Panc1 (cell line): ENCODE measurements around the gene SUCLG2. TPM values are rescaled to one million over a fixed set of nuclear protein-coding genes. Genes with fewer than 3 reads are reported as not detected.
A peak's percentile ranks its signal among the peaks of the same experiment; 100 is the strongest.

ENCODE experiments used
- ATAC-seq: fragments of 200-7000 bp; cut with Tn5 transposase; 2 replicates; pipeline ENCODE4 v1.9.1; 2020; ENCODE audit warnings: mild to moderate bottlenecking, moderate library complexity
- BruUV-seq: library from RNA; stranded (reverse); fragments of 400-500 nt; replicated peaks from 2 replicates; lab custom pipeline; 2021; lab: Mats Ljungman, UMichigan
- CTCF ChIA-PET: fragments of 300-600 bp; sonication (Branson Sonifier 250); formaldehyde crosslinking; loops from one replicate; lab custom pipeline; 2022; ENCODE audit warnings: antibody characterized with exemption; lab: Charles Lee
- POLR2A ChIA-PET: fragments of 300-600 bp; sonication (Branson Sonifier 250); formaldehyde crosslinking; loops from one replicate; lab custom pipeline; 2022; ENCODE audit warnings: antibody characterized with exemption; lab: Charles Lee
- DNase-seq: peaks from one replicate; pipeline ENCODE4 v3.0.0-alpha.2; 2010; ENCODE audit warnings: low read depth, low spot score
- H3K27ac ChIP-seq: 2 replicates; pipeline ENCODE4 v1.5.1; 2011; ENCODE audit warnings: mild to moderate bottlenecking, low read length, inconsistent platforms
- H3K27me3 ChIP-seq: fragments of 200-500 bp; sonication (Bioruptor generic); 2 replicates; pipeline ENCODE4 v1.6.0; 2014; ENCODE audit warnings: low read length, inconsistent platforms; ENCODE audit not compliant: control insufficient read depth, insufficient read depth
- H3K36me3 ChIP-seq: fragments of 200-500 bp; sonication (Bioruptor generic); 2 replicates; pipeline ENCODE4 v1.5.1; 2014; ENCODE audit warnings: inconsistent platforms, mild to moderate bottlenecking, low read length, moderate library complexity; ENCODE audit not compliant: control insufficient read depth, insufficient read depth
- H3K4me1 ChIP-seq: 2 replicates; pipeline ENCODE4 v1.5.1; 2011; ENCODE audit warnings: inconsistent platforms, mild to moderate bottlenecking, low read length, moderate library complexity; ENCODE audit not compliant: control insufficient read depth, insufficient read depth
- H3K4me3 ChIP-seq, 2 experiments: 2 replicates each; pipeline ENCODE4 v1.5.1; 2011 to 2012; ENCODE audit warnings: low read depth in 2 of 2, low read length in 2 of 2, mild to moderate bottlenecking in 2 of 2, inconsistent platforms in 1 of 2, moderate library complexity in 1 of 2
- H3K9me3 ChIP-seq: fragments of 200-500 bp; sonication (Bioruptor generic); 2 replicates; pipeline ENCODE4 v1.5.1; 2014; ENCODE audit warnings: low read depth, mild to moderate bottlenecking, inconsistent platforms, low read length, moderate library complexity; ENCODE audit not compliant: control insufficient read depth, insufficient read depth
- POLR2AphosphoS5 ChIP-seq: IDR thresholded peaks from 2 replicates; pipeline ENCODE4 v1.6.1; 2012; ENCODE audit warnings: mild to moderate bottlenecking, low read depth, low read length, moderate library complexity
- SIN3A ChIP-seq: IDR thresholded peaks from 2 replicates; pipeline ENCODE4 v1.6.1; 2012; ENCODE audit warnings: low read depth, mild to moderate bottlenecking, low read length, moderate library complexity, borderline replicate concordance; ENCODE audit not compliant: insufficient read depth
- TCF7L2 ChIP-seq: IDR thresholded peaks from 2 replicates; pipeline ENCODE4 v1.6.1; 2011; ENCODE audit warnings: mild to moderate bottlenecking, low read depth, low read length, inconsistent platforms
- in situ Hi-C: cut with HindIII; loops from 2 replicates; pipeline ENCODE4 v1.10.0; 2016; ENCODE audit warnings: low sequenced_read_pairs, low pct_unique_long_range_greater_than_20kb
- intact Hi-C: fragments of 100-400 bp; cut with micrococcal nuclease; formaldehyde crosslinking; loops from one replicate; pipeline ENCODE4 v1.10.0; 2022; ENCODE audit not compliant: unreplicated experiment
- total RNA-seq: library from RNA; stranded (reverse); gene quantifications from one replicate; pipeline ENCODE4 v1.2.1, GENCODE V29; 2021; ENCODE audit not compliant: unreplicated experiment
- TF ChIP-seq, protein P1 (sequence below): fragments of 450-650 bp; IDR thresholded peaks from 2 replicates; pipeline ENCODE4 v1.5.1; 2017; ENCODE audit warnings: mild to moderate bottlenecking
- TF ChIP-seq, protein P2 (sequence below), 2 experiments: IDR thresholded peaks; 2 replicates each; pipeline ENCODE4 v1.6.1; 2011 to 2012; ENCODE audit warnings: low read depth in 2 of 2, control low read depth in 1 of 2, low read length in 1 of 2, mild to moderate bottlenecking in 1 of 2, moderate library complexity in 1 of 2; ENCODE audit not compliant: insufficient read depth in 1 of 2

SUCLG2 gene
- total RNA-seq, 1 experiment from 2014 or later: 28.3 TPM

GRCh38 chr3:67382536-67382935 lies 271.9 kb downstream of the SUCLG2 start:
- intact Hi-C loops: loop anchor here (5.0 kb wide), 1 partner anchor 1495 kb away; no protein-coding TSS in a partner anchor
- TF ChIP-seq, protein P1, sequence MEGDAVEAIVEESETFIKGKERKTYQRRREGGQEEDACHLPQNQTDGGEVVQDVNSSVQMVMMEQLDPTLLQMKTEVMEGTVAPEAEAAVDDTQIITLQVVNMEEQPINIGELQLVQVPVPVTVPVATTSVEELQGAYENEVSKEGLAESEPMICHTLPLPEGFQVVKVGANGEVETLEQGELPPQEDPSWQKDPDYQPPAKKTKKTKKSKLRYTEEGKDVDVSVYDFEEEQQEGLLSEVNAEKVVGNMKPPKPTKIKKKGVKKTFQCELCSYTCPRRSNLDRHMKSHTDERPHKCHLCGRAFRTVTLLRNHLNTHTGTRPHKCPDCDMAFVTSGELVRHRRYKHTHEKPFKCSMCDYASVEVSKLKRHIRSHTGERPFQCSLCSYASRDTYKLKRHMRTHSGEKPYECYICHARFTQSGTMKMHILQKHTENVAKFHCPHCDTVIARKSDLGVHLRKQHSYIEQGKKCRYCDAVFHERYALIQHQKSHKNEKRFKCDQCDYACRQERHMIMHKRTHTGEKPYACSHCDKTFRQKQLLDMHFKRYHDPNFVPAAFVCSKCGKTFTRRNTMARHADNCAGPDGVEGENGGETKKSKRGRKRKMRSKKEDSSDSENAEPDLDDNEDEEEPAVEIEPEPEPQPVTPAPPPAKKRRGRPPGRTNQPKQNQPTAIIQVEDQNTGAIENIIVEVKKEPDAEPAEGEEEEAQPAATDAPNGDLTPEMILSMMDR: no peak
- no peak for TF ChIP-seq POLR2AphosphoS5
- no peak for TF ChIP-seq SIN3A
- no peak for TF ChIP-seq TCF7L2
- TF ChIP-seq, protein P2, sequence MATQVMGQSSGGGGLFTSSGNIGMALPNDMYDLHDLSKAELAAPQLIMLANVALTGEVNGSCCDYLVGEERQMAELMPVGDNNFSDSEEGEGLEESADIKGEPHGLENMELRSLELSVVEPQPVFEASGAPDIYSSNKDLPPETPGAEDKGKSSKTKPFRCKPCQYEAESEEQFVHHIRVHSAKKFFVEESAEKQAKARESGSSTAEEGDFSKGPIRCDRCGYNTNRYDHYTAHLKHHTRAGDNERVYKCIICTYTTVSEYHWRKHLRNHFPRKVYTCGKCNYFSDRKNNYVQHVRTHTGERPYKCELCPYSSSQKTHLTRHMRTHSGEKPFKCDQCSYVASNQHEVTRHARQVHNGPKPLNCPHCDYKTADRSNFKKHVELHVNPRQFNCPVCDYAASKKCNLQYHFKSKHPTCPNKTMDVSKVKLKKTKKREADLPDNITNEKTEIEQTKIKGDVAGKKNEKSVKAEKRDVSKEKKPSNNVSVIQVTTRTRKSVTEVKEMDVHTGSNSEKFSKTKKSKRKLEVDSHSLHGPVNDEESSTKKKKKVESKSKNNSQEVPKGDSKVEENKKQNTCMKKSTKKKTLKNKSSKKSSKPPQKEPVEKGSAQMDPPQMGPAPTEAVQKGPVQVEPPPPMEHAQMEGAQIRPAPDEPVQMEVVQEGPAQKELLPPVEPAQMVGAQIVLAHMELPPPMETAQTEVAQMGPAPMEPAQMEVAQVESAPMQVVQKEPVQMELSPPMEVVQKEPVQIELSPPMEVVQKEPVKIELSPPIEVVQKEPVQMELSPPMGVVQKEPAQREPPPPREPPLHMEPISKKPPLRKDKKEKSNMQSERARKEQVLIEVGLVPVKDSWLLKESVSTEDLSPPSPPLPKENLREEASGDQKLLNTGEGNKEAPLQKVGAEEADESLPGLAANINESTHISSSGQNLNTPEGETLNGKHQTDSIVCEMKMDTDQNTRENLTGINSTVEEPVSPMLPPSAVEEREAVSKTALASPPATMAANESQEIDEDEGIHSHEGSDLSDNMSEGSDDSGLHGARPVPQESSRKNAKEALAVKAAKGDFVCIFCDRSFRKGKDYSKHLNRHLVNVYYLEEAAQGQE (IDR thresholded peaks at IDR 0.05; ENCODE audit: insufficient read depth in 1 of 2, low read depth in 2 of 2, low read length in 1 of 2): no peak
- DNase-seq: no peak
- Histone ChIP-seq H3K27ac (no peak overlapping the region), H3K36me3 (no peaks in the 10 kb centered on the region), H3K9me3 (no peaks in the 10 kb centered on the region), H3K4me3 (no peak overlapping the region), H3K27me3 (no peaks in the 10 kb centered on the region), H3K4me1 (no peaks in the 10 kb centered on the region)
- POLR2A ChIA-PET: no interaction called here
- no TSS peak for BruUV-seq
- in situ Hi-C loops: no loop called here
- no peak for ATAC-seq
- CTCF ChIA-PET: no interaction called here

- Histone ChIP-seq H3K4me1 (no peaks in the 10 kb centered on the region), H3K9me3 (no peaks in the 10 kb centered on the region), H3K4me3 (no peak overlapping the region), H3K27me3 (no peaks in the 10 kb centered on the region), H3K36me3 (no peaks in the 10 kb centered on the region), H3K27ac (no peak overlapping the region)
- in situ Hi-C loops (no loop called here), intact Hi-C loops (loop anchor here (5.0 kb wide), 1 partner anchor 1496 kb away; no protein-coding TSS in a partner anchor)
- no peak for ATAC-seq
- no peak for DNase-seq
- BruUV-seq: no TSS peak
- POLR2A ChIA-PET: no interaction called here
- TF ChIP-seq, protein P1: peak; percentile 65; the same call in 1 of the 2 replicates
- TF ChIP-seq, protein P2 (IDR thresholded peaks at IDR 0.05; ENCODE audit: insufficient read depth in 1 of 2, low read depth in 2 of 2, low read length in 1 of 2): no peak
- CTCF ChIA-PET: no interaction called here
Observed at GRCh38 chr3:67381667-67382272, 272.6 kb downstream of the SUCLG2 start.
